NCI-H2196 (cell line): ENCODE data around the gene OR51F2.
"Not testable (repeated sequence)": the region's sequence is repeated elsewhere in the genome, so short reads cannot be mapped to it uniquely, and the experiment has no call there.

Source experiments
- DNase-seq: peaks from one replicate; lab custom pipeline; 2025; ENCODE audit not compliant: unreplicated experiment; lab: John Stamatoyannopoulos, UW

The OR51F2 gene

DNA sequence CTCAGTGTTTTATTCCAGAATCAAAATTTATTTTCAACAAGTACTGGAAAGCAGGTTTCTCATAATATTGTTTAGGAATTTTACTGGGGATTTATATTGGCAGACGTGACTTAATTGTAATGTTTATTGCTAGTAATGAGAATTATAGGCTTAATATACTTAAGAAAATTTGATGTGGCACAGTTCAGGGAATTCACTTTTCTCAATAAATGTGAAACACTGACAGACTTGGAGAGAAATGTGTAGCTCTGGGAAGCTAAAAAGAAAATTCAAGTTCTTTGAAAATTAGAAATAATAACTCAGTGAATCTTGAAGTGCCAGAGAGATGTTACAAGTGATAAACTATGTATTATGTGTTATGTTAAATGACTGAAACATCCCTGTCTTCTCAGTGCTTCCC, at the start of gene OR51F2:
Gene OR51F2, plus strand, starts transcription at position 301 of the 400 bp plus-strand sequence. CDS start 101 bp downstream, outside the sequence.
- no peak for DNase-seq

GRCh38 chr11:4782454-4782853, 38.7 kb upstream of the OR51F2 start:
- DNase-seq = no peak

DNA sequence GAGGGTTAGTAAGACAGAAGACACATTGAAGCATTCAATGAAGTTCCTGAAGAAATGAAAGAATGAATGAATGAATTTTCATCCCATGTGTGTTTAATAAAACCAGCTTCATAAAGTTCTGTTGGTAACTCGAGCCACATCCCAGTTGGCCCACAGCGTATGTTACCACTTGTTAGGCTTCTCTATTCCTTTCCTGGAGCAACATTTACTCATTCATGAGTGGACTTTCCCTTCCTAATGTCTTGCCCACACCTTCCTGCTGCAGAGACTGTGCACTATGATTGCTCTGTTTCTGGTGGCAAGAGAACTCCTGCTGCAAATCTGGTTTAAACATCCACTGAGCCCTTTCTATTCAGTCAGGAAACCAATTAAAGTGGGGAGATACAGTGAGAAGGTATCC, 23.9 kb upstream of the OR51F2 start:
- no peak for DNase-seq

- no peak for DNase-seq
Measured at GRCh38 chr11:4798427-4799183, 22.5 kb upstream of the OR51F2 start.

- DNase-seq = not testable (repeated sequence)
Measured at GRCh38 chr11:4801316-4801715, 19.8 kb upstream of the OR51F2 start.

DNA sequence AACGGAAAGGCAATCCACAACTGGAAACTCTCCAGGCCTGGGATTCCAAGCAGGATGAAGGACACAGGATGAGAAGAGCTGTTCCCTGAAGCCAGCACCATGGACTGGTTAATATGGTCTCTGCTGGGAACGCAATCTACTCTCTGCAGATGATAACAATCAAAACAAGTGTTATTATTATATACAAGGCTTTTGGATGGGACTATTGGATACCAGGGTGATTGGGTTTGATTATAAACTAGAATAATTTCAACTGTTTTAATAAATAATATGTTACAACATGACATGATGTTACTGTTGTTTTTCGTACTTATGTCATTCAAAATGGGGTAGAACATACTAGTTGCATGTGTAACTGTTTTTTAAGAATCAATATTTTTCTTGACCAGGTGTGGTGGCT, 16.8 kb upstream of the OR51F2 start, which contains the start of gene OR52R1:
Gene OR52R1, minus strand, starts transcription at position 101 of the 400 bp plus-strand sequence. Its CDS starts 0 bp downstream, at position 101.
- no peak for DNase-seq

DNA sequence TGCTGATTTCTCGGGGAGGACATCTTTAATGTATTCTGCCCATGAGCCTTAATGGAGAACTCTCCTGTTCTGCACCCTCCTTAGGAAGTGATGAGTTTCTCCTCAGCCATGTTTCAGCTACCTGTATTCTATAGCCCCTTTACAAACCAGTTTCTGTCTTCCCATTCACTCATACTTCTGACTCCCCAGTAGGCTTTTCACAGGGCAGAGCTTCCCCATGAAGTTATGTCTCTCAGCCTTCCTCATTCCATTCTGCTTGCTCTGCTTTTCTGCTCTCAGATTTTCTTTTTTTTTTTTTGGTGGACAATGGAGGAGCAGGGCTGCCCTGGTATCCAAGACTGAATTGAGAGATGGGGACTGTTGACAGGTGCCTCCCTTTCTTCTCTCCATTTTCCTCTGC, 12.6 kb upstream of the OR51F2 start:
- DNase-seq = no peak

- DNase-seq = no peak
Measured at GRCh38 chr11:4809246-4809645, 11.9 kb upstream of the OR51F2 start.

DNA sequence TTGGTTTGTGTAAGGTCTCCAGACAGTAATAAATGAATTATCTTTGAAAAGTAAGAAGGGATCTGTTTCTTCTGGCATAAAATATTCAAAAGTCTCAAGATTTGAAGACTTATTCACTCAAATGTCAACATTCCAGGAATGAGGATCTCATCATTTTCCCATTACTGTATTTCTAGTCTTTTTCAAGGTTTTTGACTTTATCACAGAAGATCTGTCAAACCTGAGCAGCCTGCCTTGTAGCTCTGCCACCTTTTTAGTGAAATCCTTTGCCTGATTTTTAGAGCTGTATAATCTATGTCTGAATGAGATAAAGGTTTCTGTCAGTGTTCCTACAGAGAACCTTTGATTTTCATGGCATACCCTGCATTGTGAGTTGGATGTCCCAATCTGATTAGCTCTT, 4.0 kb downstream of the OR51F2 start:
- no peak for DNase-seq

DNA sequence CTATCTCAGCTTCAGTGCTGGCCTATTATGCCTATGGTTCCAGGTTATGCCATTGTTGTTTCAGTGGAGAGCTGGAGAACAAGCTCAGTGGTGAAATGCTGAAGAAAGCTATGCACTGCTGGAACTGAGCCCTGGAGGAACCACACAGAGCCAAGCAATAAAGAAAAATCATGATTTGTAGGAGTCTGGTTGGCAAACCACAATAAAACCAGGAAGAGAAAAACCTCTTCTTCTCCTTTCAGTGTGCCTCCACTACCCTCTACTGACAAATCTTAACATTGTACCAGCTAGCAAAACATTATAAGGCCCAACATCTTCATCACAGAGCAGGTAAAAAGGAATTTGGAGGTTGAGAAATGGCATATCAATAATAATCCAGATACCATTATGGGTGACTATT, 5.3 kb downstream of the OR51F2 start:
- peak; percentile 13 for DNase-seq

- peak; percentile 13 for DNase-seq
Measured at GRCh38 chr11:4830346-4830745, 9.2 kb downstream of the OR51F2 start.

DNA sequence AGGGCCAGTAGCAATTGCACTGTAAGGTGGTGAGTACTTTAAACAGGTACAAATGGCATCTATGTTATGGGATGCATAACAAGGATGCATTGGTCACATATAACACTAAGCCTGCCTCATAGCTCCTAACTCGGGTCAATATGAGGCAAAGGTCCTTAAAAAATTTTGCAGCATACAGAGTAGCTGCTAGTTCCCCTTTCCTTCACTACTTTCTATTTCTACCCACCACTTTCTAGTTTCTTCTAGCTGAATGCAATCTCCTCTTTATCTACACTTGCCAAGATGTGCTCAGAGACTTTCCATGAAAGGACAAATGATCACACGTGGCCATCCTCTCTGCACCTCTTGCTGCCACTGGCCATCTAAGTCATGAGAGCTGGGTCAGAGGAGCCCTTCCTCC, 9.8 kb downstream of the OR51F2 start:
- no peak for DNase-seq

GRCh38 chr11:4839851-4840549, 18.9 kb downstream of the OR51F2 start:
- peak; percentile 10 for DNase-seq

DNA sequence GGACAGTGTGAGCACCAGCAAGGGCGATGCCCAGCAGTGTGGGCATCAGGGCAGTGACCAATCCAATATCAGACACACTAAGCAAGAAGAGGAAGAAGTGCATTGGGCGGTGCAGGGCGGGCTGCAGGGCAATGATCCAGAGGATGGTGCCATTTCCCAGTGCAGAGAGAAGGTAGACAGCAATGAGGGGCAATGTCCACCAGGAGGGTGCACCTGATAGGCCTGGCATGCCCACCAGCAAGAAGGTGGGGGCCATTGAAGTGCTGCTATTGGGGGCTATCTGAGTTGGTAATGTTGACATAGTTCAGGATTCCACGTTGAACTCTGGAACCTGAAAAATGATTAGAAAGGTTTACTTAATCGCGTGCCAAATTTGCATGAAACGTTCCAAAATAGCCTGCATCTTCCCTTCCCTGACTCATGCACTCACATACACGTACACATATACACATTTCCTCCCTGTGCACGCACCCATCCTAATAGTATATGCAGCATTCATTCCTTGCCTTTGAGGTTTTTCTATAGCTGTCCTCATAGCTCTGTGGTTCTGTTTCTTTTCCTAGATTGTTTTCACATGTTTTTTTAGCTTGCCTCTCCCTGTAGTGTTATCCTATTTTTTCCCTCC, 27.9 kb downstream of the OR51F2 start, which contains the start of gene OR51S1:
Gene OR51S1, minus strand, starts transcription at position 301 of the 625 bp plus-strand sequence. Its CDS starts 0 bp downstream, at position 301.
- no peak for DNase-seq

DNA sequence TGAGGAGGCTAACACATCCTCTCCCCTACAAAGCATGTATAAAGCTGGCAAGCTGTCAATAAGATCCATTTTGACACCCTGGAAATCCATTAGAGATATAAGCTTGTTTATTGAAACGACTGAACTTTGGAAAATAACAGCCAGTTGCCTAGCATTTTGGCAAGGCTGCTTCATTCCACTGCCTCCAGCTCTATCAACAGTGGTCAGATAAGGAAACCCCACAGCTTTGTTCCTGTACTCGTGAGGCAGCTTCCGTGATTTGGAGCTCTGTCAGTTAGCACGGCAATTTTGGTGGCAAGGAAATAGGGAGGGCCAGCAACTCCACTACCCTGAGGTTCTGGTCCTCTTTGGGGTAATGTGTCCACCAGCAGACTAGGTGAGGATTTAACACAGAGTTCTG, 29.9 kb downstream of the OR51F2 start:
- DNase-seq = no peak

GRCh38 chr11:4854286-4854685, 33.2 kb downstream of the OR51F2 start:
- not testable (repeated sequence) for DNase-seq

DNA sequence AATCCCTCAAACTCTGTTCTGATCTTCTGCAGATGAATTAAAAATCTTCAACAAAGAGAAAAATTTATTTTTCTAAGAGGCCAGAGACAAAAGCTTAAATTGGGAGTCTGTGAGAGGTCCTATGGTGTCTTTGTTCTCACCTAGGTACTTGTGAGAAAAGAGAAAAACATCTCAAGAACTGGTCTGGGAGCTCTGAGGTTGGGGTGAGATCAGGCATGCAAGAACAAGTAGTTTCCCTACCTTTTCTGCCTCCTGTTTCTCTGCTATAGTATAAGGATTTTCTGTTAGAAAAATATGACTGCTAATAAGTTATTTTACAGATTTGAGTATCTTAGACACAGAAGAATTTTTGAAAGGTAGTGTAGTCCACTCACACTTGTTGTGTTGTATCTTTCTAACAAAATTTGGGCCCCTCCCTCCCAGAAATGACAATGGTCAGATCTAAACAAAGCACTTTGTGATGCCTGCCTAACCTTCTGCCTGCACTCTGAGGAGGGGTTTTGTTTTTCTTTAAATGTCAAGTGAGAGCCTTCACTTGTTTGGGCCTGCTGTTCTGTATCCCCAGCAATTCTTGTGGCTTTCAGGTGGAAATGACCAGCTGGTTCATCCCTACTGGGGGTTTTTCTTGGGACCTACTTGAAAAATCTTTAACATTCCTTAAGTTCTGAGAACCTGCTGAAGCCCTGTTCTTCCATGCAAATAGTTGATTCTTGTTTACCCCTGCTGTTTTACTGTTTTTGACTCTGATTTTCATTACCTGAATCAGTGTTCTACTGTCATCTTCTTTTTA, 41.5 kb downstream of the OR51F2 start:
- DNase-seq = no peak

GRCh38 chr11:4863876-4864275, 42.8 kb downstream of the OR51F2 start:
- DNase-seq = no peak

- no peak for DNase-seq
Measured at GRCh38 chr11:4865855-4866254, 44.7 kb downstream of the OR51F2 start.
